ENCODE measurements around the gene PPP1R12B.

DNA sequence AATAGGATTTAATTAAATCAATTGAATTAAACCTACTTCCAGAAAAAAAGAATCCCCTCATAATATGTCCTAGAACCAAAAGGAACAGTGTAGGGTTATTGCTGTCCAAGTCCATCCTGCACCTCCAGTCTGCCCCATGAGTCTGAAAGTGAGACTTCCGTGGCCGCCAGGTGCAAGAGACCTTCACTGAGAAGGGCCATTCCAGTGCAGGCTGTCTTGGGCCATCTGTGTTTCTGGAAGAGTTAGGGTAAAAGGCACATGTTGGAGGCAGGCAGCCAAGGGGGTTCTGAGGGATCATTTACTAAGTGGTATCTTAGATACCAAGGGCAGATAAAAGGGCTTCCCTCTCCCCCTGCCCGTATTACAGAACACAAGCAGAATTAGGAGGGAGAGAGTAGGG, 37.8 kb upstream of the PPP1R12B start:
- no peak for TF ChIP-seq EZH2 (IDR thresholded peaks at IDR 0.05; ENCODE audit: borderline replicate concordance, low read depth, low read length, severe bottlenecking)
- TF ChIP-seq, protein P1, sequence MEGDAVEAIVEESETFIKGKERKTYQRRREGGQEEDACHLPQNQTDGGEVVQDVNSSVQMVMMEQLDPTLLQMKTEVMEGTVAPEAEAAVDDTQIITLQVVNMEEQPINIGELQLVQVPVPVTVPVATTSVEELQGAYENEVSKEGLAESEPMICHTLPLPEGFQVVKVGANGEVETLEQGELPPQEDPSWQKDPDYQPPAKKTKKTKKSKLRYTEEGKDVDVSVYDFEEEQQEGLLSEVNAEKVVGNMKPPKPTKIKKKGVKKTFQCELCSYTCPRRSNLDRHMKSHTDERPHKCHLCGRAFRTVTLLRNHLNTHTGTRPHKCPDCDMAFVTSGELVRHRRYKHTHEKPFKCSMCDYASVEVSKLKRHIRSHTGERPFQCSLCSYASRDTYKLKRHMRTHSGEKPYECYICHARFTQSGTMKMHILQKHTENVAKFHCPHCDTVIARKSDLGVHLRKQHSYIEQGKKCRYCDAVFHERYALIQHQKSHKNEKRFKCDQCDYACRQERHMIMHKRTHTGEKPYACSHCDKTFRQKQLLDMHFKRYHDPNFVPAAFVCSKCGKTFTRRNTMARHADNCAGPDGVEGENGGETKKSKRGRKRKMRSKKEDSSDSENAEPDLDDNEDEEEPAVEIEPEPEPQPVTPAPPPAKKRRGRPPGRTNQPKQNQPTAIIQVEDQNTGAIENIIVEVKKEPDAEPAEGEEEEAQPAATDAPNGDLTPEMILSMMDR (IDR thresholded peaks at IDR 0.05; ENCODE audit: borderline replicate concordance, extremely low read depth, low read length, poor library complexity, severe bottlenecking), result no peak
